IMR-90 (cell line): ENCODE results near the gene EID2B. TPM values are rescaled to one million over a fixed set of nuclear protein-coding genes. Genes with fewer than 3 reads are reported as not detected.

Source experiments
- ATAC-seq: fragments of 200-7000 bp; cut with Tn5 transposase; 2 replicates; pipeline ENCODE4 v1.9.1; 2020; ENCODE audit warnings: low read depth, mild to moderate bottlenecking, moderate library complexity
- BruUV-seq: library from RNA; stranded (reverse); fragments of 400-500 nt; replicated peaks from 2 replicates; lab custom pipeline; 2021; lab: Mats Ljungman, UMichigan
- CTCF ChIA-PET: fragments of 300-600 bp; formaldehyde crosslinking; extraction: SDS; loops from one replicate; lab custom pipeline; 2021; ENCODE audit warnings: antibody characterized with exemption; lab: Yijun Ruan, JAX
- POLR2A ChIA-PET: fragments of 300-600 bp; sonication (Branson Sonifier 250); formaldehyde crosslinking; loops from one replicate; lab custom pipeline; 2022; ENCODE audit warnings: antibody characterized with exemption; ENCODE audit not compliant: unreplicated experiment; lab: Charles Lee
- DNase-seq: peaks from one replicate; pipeline ENCODE4 v3.0.0; 2013
- H2AFZ ChIP-seq: replicated peaks from 2 replicates; pipeline ENCODE3; 2013; ENCODE audit warnings: low read length, mild to moderate bottlenecking; ENCODE audit not compliant: poor library complexity
- H2AK5ac ChIP-seq: 2 replicates; pipeline ENCODE4 v1.6.1; 2013; ENCODE audit warnings: low read depth, low read length, inconsistent platforms
- H2AK9ac ChIP-seq: replicated peaks from 2 replicates; pipeline ENCODE3; 2013; ENCODE audit warnings: mild to moderate bottlenecking, low read depth, low read length, moderate library complexity; ENCODE audit not compliant: poor library complexity
- H2BK120ac ChIP-seq: 2 replicates; pipeline ENCODE4 v1.6.1; 2013; ENCODE audit warnings: low read depth, low read length, inconsistent platforms
- H2BK15ac ChIP-seq: 3 replicates; pipeline ENCODE4 v1.6.1; 2013; ENCODE audit warnings: low read depth, low read length, inconsistent platforms
- H2BK20ac ChIP-seq: 2 replicates; pipeline ENCODE4 v1.6.1; 2013; ENCODE audit warnings: low read depth, mild to moderate bottlenecking, inconsistent platforms, low read length, moderate library complexity
- H2BK5ac ChIP-seq: 2 replicates; pipeline ENCODE4 v1.6.1; 2013; ENCODE audit warnings: mild to moderate bottlenecking, low read depth, low read length, inconsistent platforms; ENCODE audit not compliant: poor library complexity, severe bottlenecking
- H3K14ac ChIP-seq: replicated peaks from 2 replicates; pipeline ENCODE4 v1.6.1; 2013; ENCODE audit warnings: low read depth, low read length, inconsistent platforms
- H3K18ac ChIP-seq: 2 replicates; pipeline ENCODE4 v1.6.1; 2013; ENCODE audit warnings: low read depth, low read length, control low read depth
- H3K23ac ChIP-seq: 2 replicates; pipeline ENCODE4 v1.6.1; 2013; ENCODE audit warnings: low read depth, low read length, inconsistent platforms
- H3K27ac ChIP-seq: 2 replicates; pipeline ENCODE4 v1.5.1; 2013; ENCODE audit warnings: mild to moderate bottlenecking, control low read depth, low read length; ENCODE audit not compliant: insufficient read depth
- H3K27me3 ChIP-seq: 2 replicates; pipeline ENCODE4 v1.6.1; 2013; ENCODE audit warnings: low read length; ENCODE audit not compliant: control insufficient read depth, insufficient read depth
- H3K36me3 ChIP-seq: 2 replicates; pipeline ENCODE4 v1.6.1; 2013; ENCODE audit warnings: low read length, mixed read lengths; ENCODE audit not compliant: control insufficient read depth, insufficient read depth
- H3K4ac ChIP-seq: 2 replicates; pipeline ENCODE4 v1.6.1; 2013; ENCODE audit warnings: low read depth, low read length, inconsistent platforms
- H3K4me1 ChIP-seq: 2 replicates; pipeline ENCODE4 v1.6.1; 2013; ENCODE audit warnings: low read length, mixed read lengths; ENCODE audit not compliant: control insufficient read depth, insufficient read depth
- H3K4me2 ChIP-seq: 2 replicates; pipeline ENCODE4 v1.6.1; 2013; ENCODE audit warnings: low read depth, mild to moderate bottlenecking, control low read depth, low read length, moderate library complexity
- H3K4me3 ChIP-seq: 2 replicates; pipeline ENCODE4 v1.5.1; 2013; ENCODE audit warnings: low read depth, mild to moderate bottlenecking, control low read depth, low read length, moderate library complexity; ENCODE audit not compliant: insufficient read depth
- H3K56ac ChIP-seq: 2 replicates; pipeline ENCODE4 v1.6.1; 2013; ENCODE audit warnings: low read length, inconsistent platforms; ENCODE audit not compliant: insufficient read depth; ENCODE audit errors: extremely low read depth
- H3K79me1 ChIP-seq, 2 experiments: 2 replicates each; pipeline ENCODE4 v1.6.1; 2013; ENCODE audit warnings: low read length in 2 of 2, inconsistent platforms in 1 of 2, low read depth in 1 of 2
- H3K9ac ChIP-seq: 2 replicates; pipeline ENCODE4 v1.6.1; 2013; ENCODE audit warnings: low read depth, low read length, control low read depth
- H3K9me1 ChIP-seq: 2 replicates; pipeline ENCODE4 v1.6.1; 2013; ENCODE audit warnings: low read length, inconsistent platforms; ENCODE audit not compliant: insufficient read depth
- H3K9me3 ChIP-seq: 2 replicates; pipeline ENCODE4 v1.6.1; 2013; ENCODE audit warnings: low read length; ENCODE audit not compliant: control insufficient read depth, insufficient read depth
- H4K20me1 ChIP-seq: 2 replicates; pipeline ENCODE4 v1.6.1; 2013; ENCODE audit warnings: low read length, inconsistent platforms; ENCODE audit not compliant: insufficient read depth
- H4K5ac ChIP-seq: 2 replicates; pipeline ENCODE4 v1.6.1; 2013; ENCODE audit warnings: mild to moderate bottlenecking, low read depth, low read length, control low read depth
- H4K8ac ChIP-seq, 2 experiments: 2 replicates each; pipeline ENCODE4 v1.6.1; 2013; ENCODE audit warnings: low read depth in 2 of 2, low read length in 2 of 2, control low read depth in 1 of 2, inconsistent platforms in 1 of 2
- H4K91ac ChIP-seq: 2 replicates; pipeline ENCODE4 v1.6.1; 2013; ENCODE audit warnings: low read depth, low read length, inconsistent platforms; ENCODE audit not compliant: insufficient read depth
- BHLHE40 ChIP-seq: fragments of 150-350 bp; IDR thresholded peaks from 2 replicates; pipeline ENCODE4 v1.6.1; 2016; ENCODE audit warnings: mild to moderate bottlenecking, low read depth, low read length
- CEBPB ChIP-seq: IDR thresholded peaks from 2 replicates; pipeline ENCODE4 v1.6.1; 2012; ENCODE audit warnings: low read depth, low read length, improper control_type of control experiment
- CHD1 ChIP-seq: IDR thresholded peaks from 2 replicates; pipeline ENCODE4 v1.6.1; 2012; ENCODE audit warnings: low read depth, low read length, improper control_type of control experiment
- CTCF ChIP-seq: conservative IDR thresholded peaks from 2 replicates; pipeline ENCODE4 v1.5.1; 2012; ENCODE audit warnings: mild to moderate bottlenecking, low read depth, low read length, improper control_type of control experiment
- ELK1 ChIP-seq: fragments of 150-350 bp; IDR thresholded peaks from 2 replicates; pipeline ENCODE4 v1.6.1; 2016; ENCODE audit warnings: low read depth, mild to moderate bottlenecking, low read length, moderate library complexity, borderline replicate concordance
- FOS ChIP-seq: fragments of 150-350 bp; IDR thresholded peaks from 2 replicates; pipeline ENCODE4 v1.6.1; 2016; ENCODE audit warnings: low read depth, low read length
- MAFK ChIP-seq: IDR thresholded peaks from 2 replicates; pipeline ENCODE4 v1.6.1; 2012; ENCODE audit warnings: low read depth, low read length, improper control_type of control experiment
- MAZ ChIP-seq: IDR thresholded peaks from 2 replicates; pipeline ENCODE4 v1.6.1; 2012; ENCODE audit warnings: low read depth, mild to moderate bottlenecking, low read length, improper control_type of control experiment, moderate library complexity, borderline replicate concordance
- MXI1 ChIP-seq: IDR thresholded peaks from 2 replicates; pipeline ENCODE4 v1.6.1; 2012; ENCODE audit warnings: low read depth, mild to moderate bottlenecking, low read length, moderate library complexity, borderline replicate concordance
- NFE2L2 ChIP-seq: fragments of 150-350 bp; IDR thresholded peaks from 2 replicates; pipeline ENCODE4 v1.6.1; 2016; ENCODE audit warnings: low read depth, mild to moderate bottlenecking, low read length
- POLR2A ChIP-seq: IDR thresholded peaks from 2 replicates; pipeline ENCODE4 v1.6.1; 2012; ENCODE audit warnings: mild to moderate bottlenecking, low read depth, low read length
- RAD21 ChIP-seq: IDR thresholded peaks from 2 replicates; pipeline ENCODE4 v1.6.1; 2012; ENCODE audit warnings: low read length, improper control_type of control experiment
- RCOR1 ChIP-seq: IDR thresholded peaks from 2 replicates; pipeline ENCODE4 v1.6.1; 2012; ENCODE audit warnings: mild to moderate bottlenecking, low read length, improper control_type of control experiment; ENCODE audit not compliant: insufficient replicate concordance
- RFX5 ChIP-seq: IDR thresholded peaks from 2 replicates; pipeline ENCODE4 v1.8.0; 2012; ENCODE audit warnings: low read depth, mild to moderate bottlenecking, low read length, moderate library complexity
- SMC3 ChIP-seq: fragments of 150-350 bp; IDR thresholded peaks from 2 replicates; pipeline ENCODE4 v1.6.1; 2016; ENCODE audit warnings: low read depth, mild to moderate bottlenecking, antibody characterized with exemption, low read length, moderate library complexity
- WGBS, 2 experiments: methylation state at CpG; one replicate each; pipeline versions ENCODE4 v1.1.5 to v1.1.7; 2013; ENCODE audit warnings: missing lambda C conversion rate in 2 of 2; ENCODE audit not compliant: insufficient read length in 1 of 2; ENCODE audit errors: extremely low coverage in 2 of 2; 5-methylcytosine and 5-hydroxymethylcytosine counted together
- dilution Hi-C: fragments of 300-500 bp; cut with HindIII; formaldehyde crosslinking; loops from one replicate; pipeline ENCODE4 v1.14.3; 2018; ENCODE audit warnings: low sequenced_read_pairs; ENCODE audit not compliant: unreplicated experiment
- in situ Hi-C: fragments of 300-500 bp; cut with MboI; formaldehyde crosslinking; loops from 3 replicates; pipeline ENCODE4 v1.14.3; 2019; ENCODE audit warnings: low sequenced_read_pairs, inconsistent platforms, mixed read lengths
- intact Hi-C: fragments of 100-400 bp; cut with micrococcal nuclease; formaldehyde crosslinking; loops from 2 replicates; pipeline ENCODE4 v1.10.0; 2022
- polyA plus RNA-seq, 3 experiments: library from polyadenylated mRNA; depleted of rRNA; stranded (reverse); fragments of >200 nt; gene quantifications; 2 replicates each; pipeline ENCODE4 v1.2.3, GENCODE V29; 2012; ENCODE audit warnings: low replicate concordance in 1 of 3
- total RNA-seq: library from RNA; depleted of rRNA; stranded (reverse); fragments of >200 nt; gene quantifications from 2 replicates; pipeline ENCODE4 v1.2.3, GENCODE V29; 2012
- TF ChIP-seq, protein P1 (sequence below): fragments of 150-350 bp; IDR thresholded peaks from 2 replicates; pipeline ENCODE4 v1.6.1; 2017; ENCODE audit warnings: mild to moderate bottlenecking, antibody characterized with exemption, low read length, low read depth

Gene EID2B
- total and polyA plus RNA-seq, 2 of the 4 experiments (the other 2 are of a cell fraction) = 2.5 to 2.7 TPM

DNA sequence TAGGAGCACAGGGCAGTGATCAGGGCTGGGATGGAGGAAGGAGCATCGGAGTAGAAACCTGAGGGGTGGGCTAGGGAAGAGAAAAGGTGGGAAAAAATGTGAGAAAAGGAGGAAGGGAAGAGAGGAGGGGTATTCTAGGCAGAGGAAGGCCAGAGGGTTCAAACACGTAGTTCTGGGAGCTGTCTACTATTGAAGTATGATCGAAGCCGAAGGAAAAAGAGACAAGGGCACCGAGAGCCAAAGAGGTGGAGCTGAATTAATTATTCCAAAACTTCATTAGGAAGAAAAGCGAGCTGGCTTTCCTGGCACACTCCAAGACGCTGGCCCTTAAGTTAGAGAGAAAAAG lies 26.1 kb downstream of the EID2B start:
- Histone ChIP-seq H2AK9ac (peak overlapping the region; percentile 42), H2BK120ac (no peak overlapping the region), H3K56ac (no peak overlapping the region), H3K23ac (no peak overlapping the region), H2BK5ac (no peak overlapping the region), H2AFZ (peak overlapping the region; percentile 97), H4K5ac (no peak overlapping the region), H3K14ac (no peak overlapping the region), H3K4me3 (peak overlapping the region; percentile 65; the same call in 1 of the 2 replicates), H3K36me3 (no peaks in the 10 kb centered on the region), H3K9ac (no peak overlapping the region), H3K18ac (no peak overlapping the region), H3K4me2 (peak overlapping the region; percentile 75; the same call in 1 of the 2 replicates), H2BK15ac (no peak overlapping the region), H3K9me1 (peaks cover 3% of the 10 kb centered on the region; the same call in 1 of the 2 replicates), H3K27ac (no peak overlapping the region), H3K4ac (no peak overlapping the region), H3K27me3 (peaks cover 22% of the 10 kb centered on the region; the same call in 1 of the 2 replicates), H2BK20ac (no peak overlapping the region), H4K20me1 (no peaks in the 10 kb centered on the region), H3K79me1 (no peaks in the 10 kb centered on the region), H4K91ac (no peak overlapping the region), H3K9me3 (no peaks in the 10 kb centered on the region), H4K8ac (peak overlapping the region in 1 of 2 experiments; percentile 53; a peak in 2 of 4 replicates), H2AK5ac (no peak overlapping the region), H3K4me1 (no peaks in the 10 kb centered on the region)
- CTCF ChIA-PET = interaction anchor here (0.6 kb wide), 1 partner anchor 24 kb away, joined by 3 read pairs; no protein-coding TSS in a partner anchor
- POLR2A ChIA-PET = no interaction called here
- DNase-seq = no peak
- no peak for ATAC-seq
- dilution Hi-C loops = no loop called here
- WGBS, 2 experiments = 67% methylated on average over 1 of the region's 7 CpGs; no CpG with 5 or more reads in 1 of the 2 experiments
- no TSS peak for BruUV-seq
- in situ Hi-C loops = no loop called here
- TF ChIP-seq CTCF (no peak), MXI1 (no peak), SMC3 (no peak), RAD21 (no peak), ELK1 (no peak), MAFK (no peak), NFE2L2 (no peak), POLR2A (no peak), MAZ (no peak), BHLHE40 (no peak), CHD1 (no peak), RFX5 (no peak), FOS (no peak), RCOR1 (no peak), CEBPB (no peak)
- TF ChIP-seq, protein P1, sequence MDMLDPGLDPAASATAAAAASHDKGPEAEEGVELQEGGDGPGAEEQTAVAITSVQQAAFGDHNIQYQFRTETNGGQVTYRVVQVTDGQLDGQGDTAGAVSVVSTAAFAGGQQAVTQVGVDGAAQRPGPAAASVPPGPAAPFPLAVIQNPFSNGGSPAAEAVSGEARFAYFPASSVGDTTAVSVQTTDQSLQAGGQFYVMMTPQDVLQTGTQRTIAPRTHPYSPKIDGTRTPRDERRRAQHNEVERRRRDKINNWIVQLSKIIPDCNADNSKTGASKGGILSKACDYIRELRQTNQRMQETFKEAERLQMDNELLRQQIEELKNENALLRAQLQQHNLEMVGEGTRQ = no peak
- intact Hi-C loops = no loop called here
